Upper lobe of left lung (tissue), 4 donors: Measurements from ENCODE around the gene CCDC86.

ENCODE experiments used
- POLR2AphosphoS5 ChIP-seq, 2 donors: sonication (generic); formaldehyde crosslinking; IDR thresholded peaks; one replicate each; pipeline ENCODE4 v1.5.1; 2017; ENCODE audit warnings: antibody characterized with exemption in 2 of 2
- TF ChIP-seq, protein P1 (sequence below), 6 experiments: fragments of 450-650 bp in 4 of 6; fragments of 200-600 bp in 2 of 6; sonication (generic) in 2 of 6; IDR thresholded peaks; one replicate each; pipeline ENCODE4 v1.5.1; 2016 to 2019; ENCODE audit warnings: antibody characterized with exemption in 6 of 6

DNA sequence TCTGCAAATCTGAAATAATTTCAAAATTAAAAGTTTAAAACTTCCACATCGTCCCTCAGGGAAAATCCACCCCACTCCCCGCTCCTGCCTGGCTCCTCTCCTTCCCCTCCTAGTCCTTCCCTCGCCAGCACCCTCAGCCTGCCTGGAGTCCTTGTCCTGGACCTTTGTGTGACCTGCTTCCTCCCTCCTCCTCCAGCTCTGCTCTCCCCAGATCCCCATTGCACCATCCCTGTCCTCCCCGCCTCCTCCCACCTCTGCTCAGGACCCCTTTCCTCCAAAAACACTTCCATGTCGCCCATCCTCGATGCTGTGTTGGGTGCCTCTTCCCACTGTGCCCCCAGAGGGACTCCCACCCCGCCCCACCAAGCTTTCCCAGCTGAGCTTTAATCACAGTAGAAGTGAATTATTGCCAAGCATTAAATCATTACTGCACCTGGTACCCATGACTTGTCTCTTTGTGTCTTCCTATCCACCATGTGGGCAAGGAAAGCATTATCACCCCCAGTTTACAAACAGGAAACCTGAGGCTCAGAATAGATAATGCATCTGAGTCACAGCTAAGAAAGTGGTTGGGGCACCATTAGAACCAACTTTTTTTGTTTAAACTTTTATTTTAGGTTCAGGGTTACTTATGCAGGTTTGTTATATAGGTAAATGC lies 23.1 kb downstream of the CCDC86 start:
- TF ChIP-seq, protein P1, sequence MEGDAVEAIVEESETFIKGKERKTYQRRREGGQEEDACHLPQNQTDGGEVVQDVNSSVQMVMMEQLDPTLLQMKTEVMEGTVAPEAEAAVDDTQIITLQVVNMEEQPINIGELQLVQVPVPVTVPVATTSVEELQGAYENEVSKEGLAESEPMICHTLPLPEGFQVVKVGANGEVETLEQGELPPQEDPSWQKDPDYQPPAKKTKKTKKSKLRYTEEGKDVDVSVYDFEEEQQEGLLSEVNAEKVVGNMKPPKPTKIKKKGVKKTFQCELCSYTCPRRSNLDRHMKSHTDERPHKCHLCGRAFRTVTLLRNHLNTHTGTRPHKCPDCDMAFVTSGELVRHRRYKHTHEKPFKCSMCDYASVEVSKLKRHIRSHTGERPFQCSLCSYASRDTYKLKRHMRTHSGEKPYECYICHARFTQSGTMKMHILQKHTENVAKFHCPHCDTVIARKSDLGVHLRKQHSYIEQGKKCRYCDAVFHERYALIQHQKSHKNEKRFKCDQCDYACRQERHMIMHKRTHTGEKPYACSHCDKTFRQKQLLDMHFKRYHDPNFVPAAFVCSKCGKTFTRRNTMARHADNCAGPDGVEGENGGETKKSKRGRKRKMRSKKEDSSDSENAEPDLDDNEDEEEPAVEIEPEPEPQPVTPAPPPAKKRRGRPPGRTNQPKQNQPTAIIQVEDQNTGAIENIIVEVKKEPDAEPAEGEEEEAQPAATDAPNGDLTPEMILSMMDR (IDR thresholded peaks at IDR 0.05): no peak
- TF ChIP-seq POLR2AphosphoS5 (IDR thresholded peaks at IDR 0.05): no peak
